ENCODE measurements around the gene CNIH1.

- TF ChIP-seq CTCF (IDR thresholded peaks at IDR 0.05) (no peak), POLR2AphosphoS5 (IDR thresholded peaks at IDR 0.05) (no peak), POLR2A (IDR thresholded peaks at IDR 0.05) (no peak), EP300 (IDR thresholded peaks at IDR 0.05) (no peak)
Observed at GRCh38 chr14:54383835-54384234, 57.3 kb downstream of the CNIH1 start.

All from suprapubic skin (tissue), 4 donors.